MM.1S (cell line): ENCODE measurements around the gene RNF111.

ENCODE experiments used
- DNase-seq: peaks from one replicate; pipeline ENCODE4 v3.0.0-alpha.2; 2015
- H2AFZ ChIP-seq: fragments of 300-600 bp; sonication (generic); 2 replicates; pipeline ENCODE4 v1.6.0; 2016; ENCODE audit warnings: antibody characterized with exemption, low read length
- H3F3A ChIP-seq: fragments of 300-600 bp; sonication (generic); 2 replicates; pipeline ENCODE4 v1.6.1; 2016; ENCODE audit warnings: mild to moderate bottlenecking, antibody characterized with exemption, low read length, moderate library complexity, mixed read lengths; ENCODE audit not compliant: insufficient read depth
- H3K27ac ChIP-seq: fragments of 300-600 bp; sonication (generic); 2 replicates; pipeline ENCODE4 v1.5.1; 2016; ENCODE audit warnings: mild to moderate bottlenecking, low read length
- H3K27me3 ChIP-seq: fragments of 300-600 bp; sonication (generic); replicated peaks from 2 replicates; pipeline ENCODE4 v1.6.0; 2016; ENCODE audit warnings: low read length; ENCODE audit not compliant: insufficient read depth
- H3K36me3 ChIP-seq: fragments of 300-600 bp; sonication (generic); replicated peaks from 2 replicates; pipeline ENCODE4 v1.6.1; 2016; ENCODE audit warnings: mild to moderate bottlenecking, low read length, mixed read lengths; ENCODE audit not compliant: insufficient read depth
- H3K4me1 ChIP-seq: fragments of 300-600 bp; sonication (generic); 2 replicates; pipeline ENCODE4 v1.6.1; 2016; ENCODE audit warnings: low read length, mixed read lengths
- H3K4me2 ChIP-seq: fragments of 300-600 bp; sonication (generic); 2 replicates; pipeline ENCODE4 v1.6.0; 2016; ENCODE audit warnings: low read depth, low read length
- H3K4me3 ChIP-seq: fragments of 300-600 bp; sonication (generic); 2 replicates; pipeline ENCODE4 v1.5.1; 2016; ENCODE audit warnings: low read length, mixed read lengths
- H3K79me2 ChIP-seq: fragments of 300-600 bp; sonication (generic); 2 replicates; pipeline ENCODE4 v1.6.1; 2016; ENCODE audit warnings: mixed run types, low read length, mixed read lengths
- H3K9ac ChIP-seq: fragments of 300-600 bp; sonication (generic); 2 replicates; pipeline ENCODE4 v1.6.1; 2016; ENCODE audit warnings: low read length, mixed read lengths
- H3K9me2 ChIP-seq: fragments of 300-600 bp; sonication (generic); replicated peaks from 2 replicates; pipeline ENCODE4 v1.6.1; 2016; ENCODE audit warnings: mild to moderate bottlenecking, low read length, mixed read lengths; ENCODE audit not compliant: insufficient read depth
- H3K9me3 ChIP-seq: fragments of 300-600 bp; sonication (generic); replicated peaks from 2 replicates; pipeline ENCODE4 v1.6.1; 2016; ENCODE audit warnings: mild to moderate bottlenecking, low read length, mixed read lengths; ENCODE audit not compliant: insufficient read depth
- H4K20me1 ChIP-seq: fragments of 300-600 bp; sonication (generic); 2 replicates; pipeline ENCODE4 v1.6.1; 2016; ENCODE audit warnings: mild to moderate bottlenecking, low read length, moderate library complexity, mixed read lengths; ENCODE audit not compliant: insufficient read depth
- EZH2 ChIP-seq: fragments of 300-600 bp; sonication (generic); optimal IDR thresholded peaks from 2 replicates; pipeline ENCODE3; 2017; ENCODE audit warnings: low read depth, mild to moderate bottlenecking, antibody characterized with exemption, low read length, mixed read lengths
- EZH2phosphoT487 ChIP-seq: fragments of 300-600 bp; sonication (generic); IDR thresholded peaks from 2 replicates; pipeline ENCODE4 v1.6.1; 2018; ENCODE audit warnings: antibody characterized with exemption, low read length
- TF ChIP-seq, protein P1 (sequence below): fragments of 300-600 bp; sonication (generic); IDR thresholded peaks from 2 replicates; pipeline ENCODE4 v1.5.1; 2016; ENCODE audit warnings: antibody characterized with exemption, low read length, mixed read lengths

The RNF111 gene

DNA sequence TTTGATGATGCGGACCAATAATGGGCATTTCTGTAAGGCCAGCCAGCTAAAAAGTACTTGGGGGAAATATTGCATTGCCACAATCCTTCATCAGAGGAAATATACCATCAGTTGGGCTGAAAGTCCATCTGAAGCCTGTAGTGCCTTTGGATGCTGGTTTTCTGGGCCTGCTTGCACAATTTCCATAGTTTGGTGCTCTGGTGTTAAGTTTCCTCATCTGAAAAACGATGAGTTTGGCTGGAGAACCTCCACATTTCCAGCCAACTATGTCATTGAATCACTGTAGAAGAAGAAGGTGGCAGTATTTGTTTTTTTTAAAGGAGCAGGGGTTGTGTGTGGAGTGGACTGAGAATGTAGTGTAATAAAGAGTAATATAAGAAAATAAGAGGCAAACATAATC, 127.6 kb downstream of the RNF111 start:
- no peaks in the 10 kb centered on the region for H3K9me2 ChIP-seq
- no peak for DNase-seq

DNA sequence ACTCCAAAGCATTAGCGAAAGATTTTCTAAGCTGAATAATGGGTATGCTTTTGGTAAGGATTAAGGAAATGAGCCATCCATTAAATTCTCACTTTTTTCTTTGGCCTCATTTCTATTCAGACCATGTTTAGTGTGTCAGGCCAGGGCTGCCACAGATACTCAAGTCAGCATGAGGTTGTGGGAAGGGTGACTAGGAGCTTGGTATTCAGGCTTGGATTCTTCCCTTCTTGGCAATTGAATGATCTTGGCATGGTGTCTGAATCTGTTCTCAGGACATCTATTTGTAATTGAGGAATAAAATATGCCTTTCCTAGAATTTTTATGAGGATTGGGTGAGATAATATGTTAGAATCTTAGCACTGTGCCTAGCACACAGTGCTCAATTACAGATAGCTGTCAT, 128.7 kb downstream of the RNF111 start:
- Histone ChIP-seq H3K27ac (no peak overlapping the region), H3K9me2 (no peaks in the 10 kb centered on the region), H3K79me2 (peaks cover 11% of the 10 kb centered on the region), H3K4me2 (no peak overlapping the region), H3K36me3 (peaks cover 6% of the 10 kb centered on the region), H3K4me1 (no peaks in the 10 kb centered on the region), H2AFZ (no peak overlapping the region), H3F3A (no peaks in the 10 kb centered on the region), H4K20me1 (no peaks in the 10 kb centered on the region), H3K27me3 (no peaks in the 10 kb centered on the region), H3K4me3 (no peak overlapping the region), H3K9me3 (no peaks in the 10 kb centered on the region), H3K9ac (no peak overlapping the region)
- TF ChIP-seq, protein P1, sequence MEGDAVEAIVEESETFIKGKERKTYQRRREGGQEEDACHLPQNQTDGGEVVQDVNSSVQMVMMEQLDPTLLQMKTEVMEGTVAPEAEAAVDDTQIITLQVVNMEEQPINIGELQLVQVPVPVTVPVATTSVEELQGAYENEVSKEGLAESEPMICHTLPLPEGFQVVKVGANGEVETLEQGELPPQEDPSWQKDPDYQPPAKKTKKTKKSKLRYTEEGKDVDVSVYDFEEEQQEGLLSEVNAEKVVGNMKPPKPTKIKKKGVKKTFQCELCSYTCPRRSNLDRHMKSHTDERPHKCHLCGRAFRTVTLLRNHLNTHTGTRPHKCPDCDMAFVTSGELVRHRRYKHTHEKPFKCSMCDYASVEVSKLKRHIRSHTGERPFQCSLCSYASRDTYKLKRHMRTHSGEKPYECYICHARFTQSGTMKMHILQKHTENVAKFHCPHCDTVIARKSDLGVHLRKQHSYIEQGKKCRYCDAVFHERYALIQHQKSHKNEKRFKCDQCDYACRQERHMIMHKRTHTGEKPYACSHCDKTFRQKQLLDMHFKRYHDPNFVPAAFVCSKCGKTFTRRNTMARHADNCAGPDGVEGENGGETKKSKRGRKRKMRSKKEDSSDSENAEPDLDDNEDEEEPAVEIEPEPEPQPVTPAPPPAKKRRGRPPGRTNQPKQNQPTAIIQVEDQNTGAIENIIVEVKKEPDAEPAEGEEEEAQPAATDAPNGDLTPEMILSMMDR = no peak
- TF ChIP-seq EZH2 (no peak), EZH2phosphoT487 (no peak)
- no peak for DNase-seq

More for the DNA sequence above, 127.6 kb downstream of the RNF111 start:
- H3K79me2 ChIP-seq = peaks cover 22% of the 10 kb centered on the region
- no peaks in the 10 kb centered on the region for H3K27me3 ChIP-seq
- H2AFZ ChIP-seq = no peak overlapping the region
- H3K4me1 ChIP-seq = no peaks in the 10 kb centered on the region
- peaks cover 8% of the 10 kb centered on the region for H3K36me3 ChIP-seq
- H3K4me3 ChIP-seq = no peak overlapping the region
- no peaks in the 10 kb centered on the region for H3F3A ChIP-seq
- H3K9me3 ChIP-seq = no peaks in the 10 kb centered on the region
- no peak overlapping the region for H3K4me2 ChIP-seq
- H3K9ac ChIP-seq = no peak overlapping the region
- no peaks in the 10 kb centered on the region for H4K20me1 ChIP-seq
- TF ChIP-seq EZH2 (no peak), EZH2phosphoT487 (no peak)
- TF ChIP-seq, protein P1 = no peak
- no peak overlapping the region for H3K27ac ChIP-seq

DNA sequence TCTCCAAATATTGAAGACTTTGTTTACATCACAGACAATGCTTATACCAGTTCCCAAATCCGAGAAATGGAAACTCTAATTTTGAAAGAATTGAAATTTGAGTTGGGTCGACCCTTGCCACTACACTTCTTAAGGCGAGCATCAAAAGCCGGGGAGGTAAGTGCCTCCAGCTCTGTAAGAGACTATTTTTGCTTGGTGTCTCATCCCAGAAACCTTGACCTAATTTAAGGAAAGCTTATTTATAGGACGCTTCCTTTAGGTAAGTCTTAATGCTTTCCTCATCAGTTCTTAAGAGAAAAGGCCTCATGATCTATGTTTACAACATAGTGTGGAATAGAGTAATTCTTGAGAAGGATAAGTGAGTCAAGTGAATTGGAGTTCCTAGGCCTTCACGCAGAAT, 129.3 kb downstream of the RNF111 start:
- H3K79me2 ChIP-seq = peaks cover 5% of the 10 kb centered on the region; the same call in 1 of the 2 replicates
- H3K27ac ChIP-seq = no peak overlapping the region
- H3K9ac ChIP-seq = no peak overlapping the region
- no peaks in the 10 kb centered on the region for H4K20me1 ChIP-seq
- H3K4me2 ChIP-seq = no peak overlapping the region
- H3K27me3 ChIP-seq = no peaks in the 10 kb centered on the region
- peaks cover 5% of the 10 kb centered on the region for H3K36me3 ChIP-seq
- H3K4me1 ChIP-seq = no peaks in the 10 kb centered on the region
- H2AFZ ChIP-seq = no peak overlapping the region
- H3K9me3 ChIP-seq = no peaks in the 10 kb centered on the region
- H3K4me3 ChIP-seq = no peak overlapping the region
- TF ChIP-seq EZH2phosphoT487 (no peak), EZH2 (no peak)
- TF ChIP-seq, protein P1 = no peak
- no peaks in the 10 kb centered on the region for H3K9me2 ChIP-seq
- no peaks in the 10 kb centered on the region for H3F3A ChIP-seq
- DNase-seq = no peak
